Prostate gland (tissue), 2 donors: ENCODE data around the gene CD63.

Experiments
- POLR2A ChIP-seq: fragments of 450-650 bp; IDR thresholded peaks from one replicate; pipeline ENCODE4 v1.6.1; 2016; ENCODE audit warnings: antibody characterized with exemption, mild to moderate bottlenecking
- TF ChIP-seq, protein P1 (sequence below), 4 experiments: fragments of 200-600 bp in 2 of 4; fragments of 450-650 bp in 2 of 4; sonication (generic) in 2 of 4; IDR thresholded peaks; 1 replicate in 3 of 4; 2 replicates in 1 of 4; pipeline ENCODE4 v1.5.1; 2016 to 2019; ENCODE audit warnings: antibody characterized with exemption in 4 of 4, mild to moderate bottlenecking in 2 of 4, moderate library complexity in 2 of 4

GRCh38 chr12:55695349-55695748 lies 33.5 kb downstream of the CD63 start:
- TF ChIP-seq, protein P1, sequence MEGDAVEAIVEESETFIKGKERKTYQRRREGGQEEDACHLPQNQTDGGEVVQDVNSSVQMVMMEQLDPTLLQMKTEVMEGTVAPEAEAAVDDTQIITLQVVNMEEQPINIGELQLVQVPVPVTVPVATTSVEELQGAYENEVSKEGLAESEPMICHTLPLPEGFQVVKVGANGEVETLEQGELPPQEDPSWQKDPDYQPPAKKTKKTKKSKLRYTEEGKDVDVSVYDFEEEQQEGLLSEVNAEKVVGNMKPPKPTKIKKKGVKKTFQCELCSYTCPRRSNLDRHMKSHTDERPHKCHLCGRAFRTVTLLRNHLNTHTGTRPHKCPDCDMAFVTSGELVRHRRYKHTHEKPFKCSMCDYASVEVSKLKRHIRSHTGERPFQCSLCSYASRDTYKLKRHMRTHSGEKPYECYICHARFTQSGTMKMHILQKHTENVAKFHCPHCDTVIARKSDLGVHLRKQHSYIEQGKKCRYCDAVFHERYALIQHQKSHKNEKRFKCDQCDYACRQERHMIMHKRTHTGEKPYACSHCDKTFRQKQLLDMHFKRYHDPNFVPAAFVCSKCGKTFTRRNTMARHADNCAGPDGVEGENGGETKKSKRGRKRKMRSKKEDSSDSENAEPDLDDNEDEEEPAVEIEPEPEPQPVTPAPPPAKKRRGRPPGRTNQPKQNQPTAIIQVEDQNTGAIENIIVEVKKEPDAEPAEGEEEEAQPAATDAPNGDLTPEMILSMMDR (IDR thresholded peaks at IDR 0.05), result no peak
- TF ChIP-seq POLR2A, result no peak
